ENCODE measurements around the gene RAVER1. TPM values are rescaled to one million over a fixed set of nuclear protein-coding genes. Genes with fewer than 3 reads are reported as not detected.

Gene RAVER1
- total and polyA plus RNA-seq, 2 donors (not counting 1 experiment from before 2014, with no cell fraction given), result 21.0 to 62.7 TPM

DNA sequence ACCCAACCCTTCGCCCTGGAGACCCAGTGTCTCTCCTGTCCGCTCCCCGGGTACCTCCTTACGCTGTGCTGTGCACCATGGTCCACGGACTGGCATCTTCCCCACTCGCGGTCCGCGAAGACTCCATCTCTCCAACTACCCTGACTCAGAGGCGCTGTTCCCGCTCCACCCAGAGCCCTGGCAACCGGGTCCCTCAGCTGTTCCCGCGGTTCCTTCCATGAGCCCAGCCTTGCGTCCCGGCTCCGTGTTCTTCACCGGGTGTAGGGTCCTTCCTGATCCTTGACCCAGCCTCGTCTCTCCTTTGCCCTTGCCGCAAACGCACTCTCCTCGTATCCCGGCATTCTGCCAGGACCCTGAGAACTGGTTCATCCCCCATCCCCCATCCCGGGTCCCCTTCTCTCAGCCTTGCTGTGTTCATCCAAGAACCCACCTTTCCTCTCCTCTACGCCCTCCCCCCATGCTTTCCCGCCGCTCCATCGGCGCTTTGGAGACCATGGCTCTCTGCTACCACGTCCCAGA lies 42.9 kb downstream of the RAVER1 start:
- H3K27ac Mint-ChIP-seq, result peak overlapping the region; percentile 65
- peak; percentile 31 for TF ChIP-seq EZH2 (IDR thresholded peaks at IDR 0.05; ENCODE audit: borderline replicate concordance, insufficient read depth, low read depth, low read length, poor library complexity, severe bottlenecking)
- TF ChIP-seq, protein P1, sequence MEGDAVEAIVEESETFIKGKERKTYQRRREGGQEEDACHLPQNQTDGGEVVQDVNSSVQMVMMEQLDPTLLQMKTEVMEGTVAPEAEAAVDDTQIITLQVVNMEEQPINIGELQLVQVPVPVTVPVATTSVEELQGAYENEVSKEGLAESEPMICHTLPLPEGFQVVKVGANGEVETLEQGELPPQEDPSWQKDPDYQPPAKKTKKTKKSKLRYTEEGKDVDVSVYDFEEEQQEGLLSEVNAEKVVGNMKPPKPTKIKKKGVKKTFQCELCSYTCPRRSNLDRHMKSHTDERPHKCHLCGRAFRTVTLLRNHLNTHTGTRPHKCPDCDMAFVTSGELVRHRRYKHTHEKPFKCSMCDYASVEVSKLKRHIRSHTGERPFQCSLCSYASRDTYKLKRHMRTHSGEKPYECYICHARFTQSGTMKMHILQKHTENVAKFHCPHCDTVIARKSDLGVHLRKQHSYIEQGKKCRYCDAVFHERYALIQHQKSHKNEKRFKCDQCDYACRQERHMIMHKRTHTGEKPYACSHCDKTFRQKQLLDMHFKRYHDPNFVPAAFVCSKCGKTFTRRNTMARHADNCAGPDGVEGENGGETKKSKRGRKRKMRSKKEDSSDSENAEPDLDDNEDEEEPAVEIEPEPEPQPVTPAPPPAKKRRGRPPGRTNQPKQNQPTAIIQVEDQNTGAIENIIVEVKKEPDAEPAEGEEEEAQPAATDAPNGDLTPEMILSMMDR (IDR thresholded peaks at IDR 0.05), result no peak
- intact Hi-C loops (cut with micrococcal nuclease), result no loop called here

DNA sequence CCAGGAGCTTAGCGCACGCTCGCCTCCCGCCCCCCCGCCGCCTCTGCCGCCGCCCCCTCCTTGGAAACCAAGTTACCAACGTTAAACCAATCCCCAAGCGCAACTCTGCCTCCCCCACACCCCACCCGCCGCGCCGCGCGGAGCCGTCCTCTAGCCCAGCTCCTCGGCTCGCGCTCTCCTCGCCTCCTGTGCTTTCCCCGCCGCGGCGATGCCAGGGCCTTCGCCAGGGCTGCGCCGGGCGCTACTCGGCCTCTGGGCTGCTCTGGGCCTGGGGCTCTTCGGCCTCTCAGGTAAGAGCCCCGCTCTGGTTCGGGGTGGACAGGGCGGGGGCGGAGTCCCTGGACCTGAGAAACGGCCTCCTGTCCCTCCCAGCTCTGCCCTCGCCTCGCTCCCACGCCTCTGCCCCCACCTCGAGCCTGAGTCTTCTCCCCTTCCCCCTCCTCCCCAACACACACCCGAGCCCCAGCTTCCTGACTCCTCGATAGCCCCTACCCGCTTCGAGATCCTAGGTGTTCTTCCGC lies 43.4 kb downstream of the RAVER1 start, which contains the start of gene ICAM5:
TSS of gene ICAM5 (plus strand) at position 117 of the 521 bp plus-strand sequence. CDS start at position 209, 92 bp downstream.
- peaks cover 40% of the 10 kb centered on the region for H3K27me3 Mint-ChIP-seq
- Histone ChIP-seq H3K27ac (ENCODE audit: low read length in 2 of 2) (no peak within 1 kb of the TSS), H3K9me3 (ENCODE audit: control extremely low read depth in 1 of 3, control insufficient read depth in 2 of 3, insufficient read depth in 1 of 3, low read length in 2 of 3) (peaks cover 0 to 65% (median 0%) of the 10 kb centered on the region in 3 donors), H4K20me1 (ENCODE audit: control insufficient read depth, insufficient read depth, low read length, poor library complexity, severe bottlenecking) (peaks cover 29% of the 10 kb centered on the region), H3K79me2 (ENCODE audit: control insufficient read depth, insufficient read depth, low read length) (no peaks in the 10 kb centered on the region), H3K9ac (ENCODE audit: low read length) (peak within 1 kb of the TSS; percentile 64), H3K4me2 (replicated peaks; ENCODE audit: low read depth, low read length, poor library complexity, severe bottlenecking) (peak within 1 kb of the TSS; percentile 96), H3K4me3 (ENCODE audit: control extremely low read depth in 1 of 5, extremely low read depth in 1 of 5, insufficient read depth in 1 of 5, low read depth in 2 of 5, low read length in 4 of 5) (peak within 1 kb of the TSS in 4 of 5 experiments; percentile 38 to 63 (median 46)), H2AFZ (ENCODE audit: insufficient read depth, low read depth, low read length, poor library complexity, severe bottlenecking) (peak within 1 kb of the TSS; percentile 66), H3K4me1 (ENCODE audit: control insufficient read depth in 2 of 2, insufficient read depth in 2 of 2, low read length in 2 of 2) (peaks cover 87 to 90% of the 10 kb centered on the region in 2 donors), H3K36me3 (replicated peaks in 1 of 2; ENCODE audit: control extremely low read depth in 1 of 2, control insufficient read depth in 1 of 2, extremely low read depth in 1 of 2, insufficient read depth in 2 of 2, low read length in 1 of 2) (peaks cover 2 to 13% of the 10 kb centered on the region in 2 experiments), H3K27me3 (replicated peaks in 1 of 4; ENCODE audit: control extremely low read depth in 1 of 4, control insufficient read depth in 3 of 4, insufficient read depth in 4 of 4, low read length in 3 of 4) (peaks cover 0 to 81% (median 57%) of the 10 kb centered on the region in 4 experiments)
- H3K4me1 Mint-ChIP-seq, result peaks cover 74% of the 10 kb centered on the region
- no peak for TF ChIP-seq EZH2 (IDR thresholded peaks at IDR 0.05; ENCODE audit: borderline replicate concordance, insufficient read depth, low read depth, low read length, poor library complexity, severe bottlenecking)
- TF ChIP-seq, protein P1 (IDR thresholded peaks at IDR 0.05), result no peak
- peak within 1 kb of the TSS; percentile 87 for H3K4me3 Mint-ChIP-seq
- no peaks in the 10 kb centered on the region for H3K9me3 Mint-ChIP-seq (ENCODE audit: insufficient read depth)
- intact Hi-C loops (cut with micrococcal nuclease), result no loop called here
- CTCF ChIA-PET, result interaction anchor here (0.6 to 8.5 kb wide), 8 partner anchors 18 to 1148 kb away, joined by 3 to 116 read pairs (median 4); partner anchors contain the start of gene ICAM1
- DNase-seq, result no peak
- POLR2A ChIA-PET, result interaction anchor here (0.6 to 5.4 kb wide), 5 partner anchors 10 to 57 kb away, joined by 3 to 27 read pairs (median 3); partner anchors contain the start of gene ICAM1
- peak; percentile 8 for ATAC-seq (ENCODE audit: low read depth)
- peak within 1 kb of the TSS; percentile 65 for H3K27ac Mint-ChIP-seq
- WGBS (ENCODE audit: insufficient coverage), result 1% methylated on average over 37 of the region's 45 CpGs

More for the DNA sequence above, 42.9 kb downstream of the RAVER1 start:
- Mint-ChIP-seq H3K4me1 (peaks cover 79% of the 10 kb centered on the region), H3K9me3 (ENCODE audit: insufficient read depth) (no peaks in the 10 kb centered on the region), H3K4me3 (peak overlapping the region; percentile 87), H3K27me3 (peaks cover 41% of the 10 kb centered on the region)
- H3K27ac ChIP-seq (ENCODE audit: low read length in 2 of 2), result no peak overlapping the region
- peaks cover 0 to 86% (median 60%) of the 10 kb centered on the region in 4 experiments for H3K27me3 ChIP-seq (replicated peaks in 1 of 4; ENCODE audit: control extremely low read depth in 1 of 4, control insufficient read depth in 3 of 4, insufficient read depth in 4 of 4, low read length in 3 of 4)
- H3K4me2 ChIP-seq (replicated peaks; ENCODE audit: low read depth, low read length, poor library complexity, severe bottlenecking), result peak overlapping the region; percentile 96
- ChIA-PET CTCF (interaction anchor here (1.2 to 8.5 kb wide), 5 partner anchors 19 to 122 kb away, joined by 3 to 116 read pairs (median 6); partner anchors contain the start of gene ICAM1), POLR2A (interaction anchor here (1.1 to 5.4 kb wide), 2 partner anchors 10 to 20 kb away, joined by 3 to 27 read pairs; partner anchors contain the start of gene ICAM1)
- H3K36me3 ChIP-seq (replicated peaks in 1 of 2; ENCODE audit: control extremely low read depth in 1 of 2, control insufficient read depth in 1 of 2, extremely low read depth in 1 of 2, insufficient read depth in 2 of 2, low read length in 1 of 2), result peaks cover 1 to 8% of the 10 kb centered on the region in 2 experiments
- H3K79me2 ChIP-seq (ENCODE audit: control insufficient read depth, insufficient read depth, low read length), result no peaks in the 10 kb centered on the region
- no peak for ATAC-seq (ENCODE audit: low read depth)
- DNase-seq, result peak; percentile 60
- 2% methylated on average over 30 of the region's 30 CpGs for WGBS (ENCODE audit: insufficient coverage)
- peak overlapping the region; percentile 64 for H3K9ac ChIP-seq (ENCODE audit: low read length)
- H4K20me1 ChIP-seq (ENCODE audit: control insufficient read depth, insufficient read depth, low read length, poor library complexity, severe bottlenecking), result peaks cover 29% of the 10 kb centered on the region
- H3K4me1 ChIP-seq (ENCODE audit: control insufficient read depth in 2 of 2, insufficient read depth in 2 of 2, low read length in 2 of 2), result peaks cover 92 to 95% of the 10 kb centered on the region in 2 donors
- H2AFZ ChIP-seq (ENCODE audit: insufficient read depth, low read depth, low read length, poor library complexity, severe bottlenecking), result peak overlapping the region; percentile 66
- peaks cover 0 to 69% (median 0%) of the 10 kb centered on the region in 3 donors for H3K9me3 ChIP-seq (ENCODE audit: control extremely low read depth in 1 of 3, control insufficient read depth in 2 of 3, insufficient read depth in 1 of 3, low read length in 2 of 3)
- H3K4me3 ChIP-seq (ENCODE audit: control extremely low read depth in 1 of 5, extremely low read depth in 1 of 5, insufficient read depth in 1 of 5, low read depth in 2 of 5, low read length in 4 of 5), result peak overlapping the region in 4 of 5 experiments; percentile 38 to 63 (median 46)
